Activated gamma-delta T cell treated with anti-CD3 and anti-CD28 coated beads, Interleukin-2, amount 50 U/mL, for 16 hours (primary cell): Measurements from ENCODE around the gene BCAR1.
"Not testable (repeated sequence)": the region's sequence is repeated elsewhere in the genome, so short reads cannot be mapped to it uniquely, and the experiment has no call there.

ENCODE experiments used
- DNase-seq: peaks from one replicate; pipeline ENCODE4 v3.0.0-alpha.2; 2020; ENCODE audit warnings: low read depth

BCAR1 gene

GRCh38 chr16:75251280-75252048, at the start of gene BCAR1:
Gene BCAR1 (minus strand): TSS chr16:75251624. CDS start chr16:75251482, 142 bp downstream.
- DNase-seq: no peak

- no peak for DNase-seq
Observed at GRCh38 chr16:75298267-75298666, 46.8 kb upstream of the BCAR1 start.

GRCh38 chr16:75296606-75297005, 45.2 kb upstream of the BCAR1 start:
- DNase-seq: no peak

- no peak for DNase-seq
Observed at GRCh38 chr16:75294773-75295459, 43.5 kb upstream of the BCAR1 start.

- no peak for DNase-seq
Observed at GRCh38 chr16:75293772-75294171, 42.3 kb upstream of the BCAR1 start.

GRCh38 chr16:75293173-75293572, 41.7 kb upstream of the BCAR1 start:
- DNase-seq: no peak

GRCh38 chr16:75292691-75293090, 41.3 kb upstream of the BCAR1 start:
- no peak for DNase-seq

GRCh38 chr16:75289189-75289588, 37.8 kb upstream of the BCAR1 start:
- DNase-seq: no peak

GRCh38 chr16:75288596-75289120, 37.2 kb upstream of the BCAR1 start:
- peak; percentile 25 for DNase-seq

GRCh38 chr16:75288181-75288580, 36.8 kb upstream of the BCAR1 start:
- no peak for DNase-seq

- DNase-seq: no peak
Observed at GRCh38 chr16:75287708-75288107, 36.3 kb upstream of the BCAR1 start.

GRCh38 chr16:75286389-75286788, 35.0 kb upstream of the BCAR1 start:
- DNase-seq: no peak

GRCh38 chr16:75282466-75283281, 31.2 kb upstream of the BCAR1 start:
- no peak for DNase-seq

GRCh38 chr16:75281826-75282225, 30.4 kb upstream of the BCAR1 start:
- DNase-seq: no peak

GRCh38 chr16:75281009-75281408, 29.6 kb upstream of the BCAR1 start:
- not testable (repeated sequence) for DNase-seq

- no peak for DNase-seq
Observed at GRCh38 chr16:75280331-75280804, 28.9 kb upstream of the BCAR1 start.

- DNase-seq: no peak
Observed at GRCh38 chr16:75279305-75279704, 27.9 kb upstream of the BCAR1 start.

GRCh38 chr16:75273054-75273925, 21.9 kb upstream of the BCAR1 start:
- no peak for DNase-seq

- not testable (repeated sequence) for DNase-seq
Observed at GRCh38 chr16:75272629-75273028, 21.2 kb upstream of the BCAR1 start.

- DNase-seq: no peak
Observed at GRCh38 chr16:75272097-75272551, 20.7 kb upstream of the BCAR1 start.

- no peak for DNase-seq
Observed at GRCh38 chr16:75271441-75272096, 20.1 kb upstream of the BCAR1 start.
